ENCODE data around the gene LRR1.
"Not testable (repeated sequence)": the region's sequence is repeated elsewhere in the genome, so short reads cannot be mapped to it uniquely, and the experiment has no call there.

Gene LRR1

GRCh38 chr14:49633640-49634546 is 35.2 kb downstream of the LRR1 start:
- peak; percentile 90 for DNase-seq (ENCODE audit: low read depth)

GRCh38 chr14:49634547-49635334 is 36.0 kb downstream of the LRR1 start, which contains the start of gene DNAAF2:
DNAAF2 (minus strand) TSS chr14:49635244; CDS start chr14:49635149, 95 bp downstream.
- peak; percentile 49 for DNase-seq (ENCODE audit: low read depth)

GRCh38 chr14:49636866-49637265 is 38.1 kb downstream of the LRR1 start:
- no peak for DNase-seq (ENCODE audit: low read depth)

- no peak for DNase-seq (ENCODE audit: low read depth)
These were observed 38.9 kb downstream of the LRR1 start for GRCh38 chr14:49637534-49638078.

- no peak for DNase-seq (ENCODE audit: low read depth)
These were observed 42.0 kb downstream of the LRR1 start for GRCh38 chr14:49640540-49641417.

- DNase-seq (ENCODE audit: low read depth) = no peak
These were observed 43.0 kb downstream of the LRR1 start for GRCh38 chr14:49641697-49642129.

- DNase-seq (ENCODE audit: low read depth) = no peak
These were observed 43.4 kb downstream of the LRR1 start for GRCh38 chr14:49642163-49642562.

- no peak for DNase-seq (ENCODE audit: low read depth)
These were observed 54.8 kb downstream of the LRR1 start for GRCh38 chr14:49653508-49653907.

- no peak for DNase-seq (ENCODE audit: low read depth)
These were observed 55.8 kb downstream of the LRR1 start for GRCh38 chr14:49654511-49654910.

- DNase-seq (ENCODE audit: low read depth) = not testable (repeated sequence)
These were observed 58.8 kb downstream of the LRR1 start for GRCh38 chr14:49657500-49657899.

- DNase-seq (ENCODE audit: low read depth) = no peak
These were observed 61.1 kb downstream of the LRR1 start for GRCh38 chr14:49659526-49660455.
